Activated T-helper 1 cell treated with Interleukin-2 at 50 U/mL for 16 hours (primary cell): Measurements from ENCODE around the gene ONECUT2.
"Not testable (repeated sequence)": the region's sequence is repeated elsewhere in the genome, so short reads cannot be mapped to it uniquely, and the experiment has no call there.

Experiments
- DNase-seq: peaks from one replicate; pipeline ENCODE4 v3.0.0-alpha.2; 2020; ENCODE audit warnings: low read depth

The ONECUT2 gene

DNA sequence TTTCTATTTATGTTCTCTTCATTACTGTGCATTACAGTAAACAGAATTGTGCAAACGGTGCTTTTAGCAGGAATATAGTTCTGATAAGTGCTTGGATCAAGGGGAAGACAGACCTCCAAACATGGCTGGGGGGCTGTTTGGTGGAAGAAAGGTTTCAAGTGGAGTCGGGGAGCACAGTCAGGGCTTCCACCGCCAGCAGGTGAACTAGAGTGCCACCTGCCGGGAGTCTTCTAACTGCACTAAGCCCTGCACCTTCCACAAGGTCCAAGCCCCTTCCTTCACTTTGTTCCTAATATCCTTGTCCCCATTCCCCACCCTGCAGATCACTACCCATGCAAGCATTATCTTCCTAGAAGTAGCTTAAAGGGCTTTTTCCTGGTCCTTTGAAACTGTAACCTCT is 11.1 kb downstream of the ONECUT2 start:
- no peak for DNase-seq

DNA sequence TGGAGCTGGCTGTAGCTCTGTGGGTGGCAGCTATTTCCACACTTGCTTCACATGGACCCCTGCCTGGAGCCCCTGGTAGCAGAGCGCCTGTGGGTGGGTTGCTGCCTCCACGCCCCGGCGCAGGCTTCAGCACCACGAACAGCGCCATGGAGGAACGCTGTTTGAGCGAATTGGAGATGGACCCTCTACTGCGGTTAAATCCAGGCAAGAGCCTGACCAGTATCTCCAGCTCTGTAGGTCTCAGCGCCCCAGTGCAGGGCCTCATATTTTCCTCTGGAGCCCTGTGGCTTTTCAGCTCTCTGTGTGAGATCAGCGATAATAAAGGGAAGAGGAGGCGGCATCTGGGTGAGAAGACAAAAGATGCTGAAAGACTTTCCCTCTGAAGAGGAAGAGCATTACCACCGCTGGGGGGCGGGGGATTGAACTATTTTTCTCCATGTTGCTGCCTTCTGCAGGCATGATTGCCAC is 12.0 kb downstream of the ONECUT2 start:
- DNase-seq, result no peak

DNA sequence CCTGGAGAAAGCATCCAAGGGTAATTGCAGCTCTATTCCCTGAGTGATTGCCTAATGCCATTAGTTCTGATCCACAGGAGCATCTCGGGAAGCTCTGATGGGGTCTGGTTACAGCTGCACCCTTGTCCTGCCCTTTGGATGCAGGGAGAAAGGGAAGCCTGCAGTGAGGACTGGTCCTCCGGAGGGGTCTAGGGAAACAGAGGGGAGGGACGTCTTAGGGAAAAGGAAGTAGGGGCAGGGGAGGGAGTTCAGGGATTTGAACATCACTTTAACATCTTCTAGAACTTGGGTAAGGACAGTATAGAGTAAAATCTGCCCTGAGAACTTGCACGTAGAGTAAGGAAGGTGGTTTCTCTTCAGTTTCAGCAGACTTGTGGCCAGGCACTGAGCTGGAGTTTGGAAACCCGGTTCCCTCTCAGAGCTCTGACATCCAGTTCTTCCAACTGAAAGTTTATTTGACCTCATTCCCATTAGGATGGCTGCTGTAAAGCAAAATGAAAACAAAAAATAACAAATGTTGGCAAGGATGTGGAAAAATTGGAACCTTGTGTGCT is 20.5 kb downstream of the ONECUT2 start:
- no peak for DNase-seq

DNA sequence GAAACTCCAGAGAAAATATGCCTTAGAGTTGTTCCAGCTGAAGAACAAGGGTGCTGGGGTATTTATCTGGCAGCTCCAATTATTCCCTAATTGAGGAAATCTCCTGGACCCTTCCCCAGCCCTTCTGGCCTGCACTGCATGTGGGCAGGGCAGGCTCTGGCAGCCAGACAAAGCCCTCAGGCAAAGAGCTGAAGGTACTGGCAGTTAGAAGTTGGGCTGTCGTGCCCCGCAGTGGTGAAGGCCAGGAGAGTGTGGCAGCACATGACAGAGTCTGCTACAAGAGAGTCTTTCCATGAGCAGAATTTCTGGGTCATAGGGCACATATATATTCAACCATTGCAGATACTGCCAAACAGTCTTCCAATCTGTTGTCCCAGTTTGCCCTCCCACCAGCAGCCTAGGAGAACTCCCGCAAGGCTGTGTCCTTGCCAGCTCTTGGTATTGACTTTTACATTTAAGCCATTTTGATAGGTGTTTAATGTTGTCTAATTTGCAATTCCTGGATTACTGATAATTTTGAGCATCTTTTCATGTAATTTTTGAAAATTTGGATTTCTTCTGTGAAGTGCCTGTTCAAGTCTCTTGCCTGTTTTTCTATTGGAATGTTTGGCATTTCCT is 26.6 kb downstream of the ONECUT2 start:
- DNase-seq, result no peak

DNA sequence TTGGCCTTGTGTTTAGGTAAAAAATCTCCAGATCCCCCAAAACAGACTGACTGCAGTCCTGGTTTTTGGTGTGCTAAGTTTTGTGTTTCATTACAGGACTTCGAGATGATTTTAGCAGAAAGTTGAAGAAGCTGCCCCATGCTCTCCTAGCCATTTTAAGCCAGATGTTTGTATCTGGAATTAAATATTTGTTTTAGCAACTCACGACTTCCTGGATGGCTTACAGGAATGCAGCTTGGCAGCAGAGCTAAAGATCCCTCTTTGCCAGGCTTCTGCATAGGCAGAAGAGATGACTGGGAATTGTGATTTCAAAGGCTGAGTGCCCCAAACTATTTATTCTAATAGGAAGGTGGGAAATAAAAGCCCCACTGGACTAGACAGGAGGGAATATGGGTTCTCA is 31.1 kb downstream of the ONECUT2 start:
- no peak for DNase-seq

DNA sequence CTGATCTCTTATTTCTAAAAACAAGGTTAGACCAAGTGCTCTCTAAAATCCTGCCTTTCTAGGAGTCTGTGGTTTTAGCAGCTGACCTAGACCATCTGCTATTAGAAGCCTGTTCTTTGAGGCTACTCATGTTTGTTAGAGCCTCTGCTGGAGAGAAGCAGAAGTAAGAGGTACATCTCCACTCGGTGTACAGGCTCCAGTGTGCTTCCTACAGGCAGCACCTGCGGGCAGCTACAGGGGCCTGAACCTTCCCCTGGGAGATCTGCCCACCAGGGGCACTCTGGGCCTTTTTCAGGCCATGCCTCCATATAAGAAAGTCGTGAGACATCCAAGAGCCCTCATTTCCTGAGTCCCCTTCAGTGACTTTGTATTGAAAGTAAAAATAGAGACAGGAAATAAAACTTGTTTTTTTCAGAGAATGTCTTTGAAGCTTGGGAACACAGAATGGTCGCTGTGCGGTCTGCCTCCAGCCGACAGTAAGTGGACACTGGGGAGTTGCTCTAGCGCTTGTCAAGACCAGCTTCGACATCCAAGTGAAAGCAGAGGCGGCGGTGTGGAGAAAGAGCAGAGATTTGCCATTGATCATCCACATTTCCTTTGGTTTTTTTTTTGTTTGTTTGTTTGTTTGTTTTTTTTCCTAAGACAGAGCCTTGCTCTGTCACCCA is 31.7 kb downstream of the ONECUT2 start:
- DNase-seq, result no peak

DNA sequence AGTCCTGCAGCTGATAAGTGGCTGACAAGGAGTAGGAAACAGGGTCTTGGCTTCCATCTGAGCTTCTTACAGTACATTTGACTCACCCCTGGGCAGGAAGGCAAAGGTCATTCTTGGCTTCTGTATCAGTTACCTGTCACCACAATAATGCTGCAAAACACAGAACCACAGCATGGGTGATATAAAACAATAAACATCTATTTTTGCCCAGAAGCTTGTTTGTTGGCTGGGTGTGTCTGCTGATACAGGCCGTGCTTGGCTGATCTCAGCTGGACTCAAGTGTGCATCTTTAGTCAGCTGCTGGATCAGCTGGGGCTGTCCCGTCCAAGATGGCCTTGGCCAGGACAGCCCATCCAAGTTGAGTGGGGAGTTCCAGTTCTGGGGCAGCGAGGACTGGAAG is 34.7 kb downstream of the ONECUT2 start:
- DNase-seq, result no peak

DNA sequence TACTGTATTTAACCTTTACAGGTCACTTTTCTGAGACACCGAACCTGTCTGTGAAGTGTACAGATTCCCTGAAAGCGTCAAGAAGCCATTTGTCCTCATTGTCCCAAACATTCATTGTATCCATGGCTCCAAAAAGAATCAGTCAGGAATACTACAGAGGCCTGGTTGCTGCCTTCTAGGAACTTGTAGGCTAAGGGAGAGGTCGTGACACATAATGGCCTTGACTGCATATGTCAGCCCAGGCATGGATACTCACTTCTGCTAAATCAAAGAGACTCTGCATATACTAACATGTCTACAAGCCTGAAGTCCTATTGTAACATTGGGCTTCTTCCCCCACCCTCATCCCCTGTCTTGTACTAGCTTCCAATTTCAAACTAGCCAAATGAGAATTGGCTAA is 40.2 kb downstream of the ONECUT2 start:
- DNase-seq, result no peak

DNA sequence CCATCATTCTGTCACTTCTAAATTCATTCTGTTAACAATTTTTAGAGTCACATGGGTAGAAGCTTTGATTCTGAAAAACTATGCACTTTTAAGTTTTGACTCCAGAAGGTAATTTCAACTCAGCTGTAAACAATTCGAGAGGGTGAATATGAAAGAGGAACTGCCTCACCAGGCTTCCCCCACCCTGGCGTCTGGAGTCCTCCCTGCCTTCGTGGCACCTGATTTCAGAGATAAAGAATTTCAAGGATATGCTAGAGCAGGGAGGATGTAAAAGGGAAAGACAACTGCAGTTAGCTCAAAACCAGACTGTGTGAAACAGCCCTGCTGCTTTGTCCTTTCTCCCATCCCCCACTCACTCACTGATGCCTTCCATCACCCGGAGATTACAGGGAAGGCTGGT is 40.7 kb downstream of the ONECUT2 start:
- no peak for DNase-seq

DNA sequence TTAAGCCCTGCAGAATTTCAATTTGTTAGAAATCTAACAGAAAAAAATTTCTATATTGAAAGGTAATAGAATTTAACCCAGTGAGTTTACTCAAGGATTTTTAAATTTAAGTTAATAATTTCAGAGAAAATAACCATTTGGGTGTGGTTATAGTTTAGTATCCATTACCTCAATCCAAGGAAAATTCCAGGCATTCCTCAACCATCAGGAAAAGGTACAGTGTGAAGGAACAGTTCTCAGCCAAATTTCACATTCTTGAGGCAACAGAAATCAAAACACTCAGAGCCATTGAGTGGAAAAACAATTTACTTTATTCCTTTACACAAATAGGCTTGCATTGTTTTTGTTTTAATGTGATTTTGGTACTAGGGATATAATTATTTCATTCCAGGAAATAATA is 45.6 kb downstream of the ONECUT2 start:
- no peak for DNase-seq

DNA sequence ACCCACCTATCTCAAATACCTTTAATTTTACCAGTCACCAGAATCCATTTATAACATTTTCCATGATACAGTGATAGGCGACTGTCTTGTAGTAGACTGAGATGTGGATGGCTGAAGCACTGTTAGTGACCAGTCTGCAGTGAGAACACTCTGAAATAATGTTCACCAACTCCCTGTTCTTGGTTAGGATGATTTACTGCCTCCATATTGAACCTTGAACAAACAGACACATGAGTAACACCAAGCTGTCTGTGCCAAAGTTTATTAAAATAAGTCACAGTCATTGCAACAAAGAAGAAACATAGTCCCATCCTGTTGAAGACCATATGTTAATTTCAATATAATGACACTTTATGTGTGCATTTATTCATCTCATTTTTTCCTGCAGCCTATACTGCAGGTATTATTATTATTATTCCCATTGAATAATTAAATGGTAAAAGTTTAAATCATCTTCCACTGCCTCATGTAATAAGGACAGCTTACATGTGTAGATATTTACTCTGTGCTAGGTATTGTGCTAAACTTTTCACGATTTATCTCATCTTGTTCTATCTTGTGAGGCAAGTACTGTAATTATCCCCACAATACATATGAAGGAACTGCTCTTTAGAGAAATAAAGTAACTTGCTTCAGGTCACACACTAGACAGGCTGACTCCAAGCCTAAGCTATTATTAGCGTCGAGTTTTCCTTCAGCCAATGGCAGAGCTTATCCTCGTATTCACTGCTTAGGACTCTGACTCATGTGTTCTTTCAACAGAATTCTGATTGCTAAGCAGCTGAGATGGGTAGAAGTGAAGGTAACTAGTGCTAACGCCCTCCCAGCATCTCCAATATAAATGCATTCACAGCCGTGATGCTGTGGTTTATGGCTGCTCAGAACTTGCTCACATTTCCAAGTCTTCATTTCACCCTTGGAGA is 62.5 kb downstream of the ONECUT2 start:
- no peak for DNase-seq

DNA sequence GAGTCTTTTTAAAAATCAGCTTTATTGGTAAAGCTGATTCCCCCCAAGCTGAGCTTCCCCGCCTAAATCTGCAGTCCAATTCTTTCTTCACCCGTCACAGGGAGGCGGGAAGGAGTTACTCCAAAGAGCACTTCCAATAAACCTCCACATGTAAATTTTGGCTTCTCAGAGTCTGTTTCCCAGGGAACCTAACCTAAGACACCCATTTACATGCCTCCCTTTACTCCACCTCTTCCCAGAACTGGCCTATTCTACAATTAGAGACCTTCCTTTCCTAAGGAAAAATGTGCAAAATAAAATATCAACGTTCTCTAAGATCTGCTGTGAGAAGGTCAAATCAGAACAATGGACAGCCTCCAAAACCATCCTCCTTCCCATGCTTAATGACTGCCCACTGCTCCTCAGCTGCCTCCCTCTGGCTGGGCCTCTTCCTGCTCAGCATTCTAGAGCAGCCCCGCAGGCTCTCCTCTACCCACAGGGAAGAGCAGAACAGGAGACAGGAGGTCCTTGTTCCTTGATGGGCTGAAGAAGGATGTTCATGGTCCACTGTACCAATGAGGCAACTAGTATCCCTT is 63.6 kb downstream of the ONECUT2 start:
- DNase-seq, result no peak

DNA sequence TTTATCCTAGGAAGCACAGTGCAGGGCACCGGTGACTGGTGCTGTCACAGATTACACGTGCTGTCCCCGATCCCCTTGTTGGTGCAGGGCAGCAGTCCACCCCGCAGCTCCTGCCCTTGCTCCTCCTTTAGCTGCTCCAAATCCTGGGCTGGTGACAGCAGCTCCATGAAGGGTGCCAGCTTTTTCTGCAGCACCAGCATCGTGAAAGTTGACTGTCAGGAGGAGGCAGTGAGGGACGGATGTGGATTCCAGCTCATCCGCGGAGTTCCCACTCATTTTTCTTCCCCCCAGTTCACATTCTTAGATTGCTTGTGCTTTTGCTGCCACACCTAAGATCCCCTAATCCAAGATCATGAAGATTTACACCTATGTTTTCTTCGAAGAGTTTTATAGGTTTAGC is 67.5 kb downstream of the ONECUT2 start:
- DNase-seq, result no peak

DNA sequence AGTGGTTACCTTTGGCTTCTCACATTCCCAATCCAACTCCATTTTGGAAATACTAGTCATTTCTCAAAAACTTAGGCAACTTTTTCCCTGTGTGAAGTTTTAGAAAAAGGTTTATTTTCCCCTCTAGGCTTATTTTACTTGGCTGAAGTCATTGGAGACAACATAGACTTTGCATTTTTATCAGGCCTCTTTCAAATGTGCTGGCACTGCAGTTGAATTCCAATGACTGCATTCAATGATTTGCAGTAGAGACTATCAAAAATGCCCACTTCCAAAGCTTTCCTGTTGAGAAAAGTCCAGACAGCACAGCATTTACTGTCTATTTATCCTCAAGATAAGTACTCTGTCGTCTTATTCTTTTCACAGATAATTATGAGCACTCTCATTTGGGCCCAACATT is 70.1 kb downstream of the ONECUT2 start:
- no peak for DNase-seq

DNA sequence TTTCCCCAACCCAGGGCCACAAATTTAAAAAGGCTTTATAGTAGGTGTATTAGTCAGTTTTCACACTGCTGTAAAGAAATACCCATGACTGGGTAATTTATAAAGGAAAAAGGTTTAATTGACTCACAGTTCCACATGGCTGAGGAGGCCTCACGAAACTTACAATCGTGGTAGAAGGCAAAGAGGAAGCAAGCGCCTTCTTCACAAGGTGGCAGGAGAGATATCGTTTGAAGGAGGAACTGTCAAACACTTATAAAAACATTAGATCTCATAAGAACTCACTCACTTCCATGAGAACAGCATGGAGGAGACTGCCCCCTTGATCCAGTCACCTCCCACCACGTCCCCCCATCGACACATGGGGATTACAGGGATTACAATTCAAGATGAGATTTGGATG is 80.9 kb downstream of the ONECUT2 start:
- DNase-seq, result no peak

DNA sequence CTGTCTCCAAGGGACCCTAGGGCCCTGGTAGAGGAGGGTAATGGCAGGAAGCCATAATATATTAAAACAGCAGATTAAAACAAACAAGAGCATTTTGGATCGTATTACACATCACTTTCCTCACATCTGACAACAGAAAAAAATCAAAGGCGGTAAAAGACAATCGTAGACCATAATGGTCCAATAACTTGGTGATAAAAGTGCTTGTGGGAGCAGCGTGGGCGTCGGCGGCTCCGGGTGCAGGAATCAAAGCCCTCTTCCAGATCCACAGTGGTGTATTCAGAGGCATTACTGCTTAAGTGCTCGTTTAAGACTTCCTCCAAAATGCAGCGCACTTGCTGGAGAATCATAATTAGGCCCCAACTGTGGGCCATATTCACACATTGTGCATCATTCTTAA is 83.4 kb downstream of the ONECUT2 start:
- DNase-seq, result no peak

DNA sequence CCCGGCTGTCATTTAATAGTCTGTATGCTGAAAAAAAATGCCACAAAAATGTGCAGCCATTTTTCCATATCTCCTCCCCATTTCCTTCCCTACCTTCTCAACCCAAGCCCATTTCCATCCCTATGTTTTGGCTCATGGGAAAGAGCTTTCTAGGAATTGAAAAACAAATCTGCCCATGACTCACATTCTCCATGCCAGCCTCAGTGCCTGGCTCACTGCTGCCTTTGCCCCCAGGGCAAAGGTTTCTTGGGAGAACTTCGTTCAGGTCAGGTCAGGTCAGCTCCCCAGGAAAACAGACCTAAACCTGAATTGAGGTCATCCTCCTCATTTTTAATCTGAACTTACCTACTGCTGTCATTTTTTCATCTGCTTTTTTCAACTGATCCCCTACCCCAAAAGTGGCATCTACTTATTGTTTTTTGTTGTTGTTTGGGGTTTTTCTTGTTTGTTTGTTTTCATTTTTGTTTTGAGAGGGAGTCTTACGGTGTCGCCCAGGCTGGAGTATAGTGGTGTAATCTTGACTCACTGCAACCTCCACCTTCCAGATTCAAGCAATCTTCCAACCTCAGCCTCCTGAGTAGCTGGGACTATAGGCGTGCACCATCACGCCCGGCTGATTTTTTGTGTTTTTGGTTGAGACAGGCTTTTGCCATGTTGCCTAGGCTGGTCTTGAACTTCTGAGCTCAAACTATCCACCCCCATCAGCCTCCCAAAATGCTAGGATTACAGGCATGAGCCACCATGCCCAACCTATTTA is 84.7 kb downstream of the ONECUT2 start:
- no peak for DNase-seq

DNA sequence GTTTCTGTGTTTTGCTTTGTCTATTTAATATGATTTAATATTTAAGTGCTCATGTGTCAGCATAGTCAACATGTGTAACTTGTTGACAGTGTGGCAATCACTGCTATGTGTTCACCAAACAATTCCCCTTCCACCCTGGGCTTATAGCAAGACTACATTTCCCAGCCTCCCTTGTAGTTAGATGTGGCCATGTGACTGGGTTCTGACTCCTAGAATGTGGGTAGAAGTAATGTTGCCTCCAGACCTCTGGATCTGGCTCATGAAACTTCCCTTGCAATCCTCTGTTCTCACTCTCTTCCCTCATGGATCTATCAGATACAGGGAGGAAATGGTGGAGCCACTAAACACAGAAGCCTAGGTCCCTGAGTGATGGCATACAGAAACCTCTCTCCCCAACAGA is 87.2 kb downstream of the ONECUT2 start:
- not testable (repeated sequence) for DNase-seq

DNA sequence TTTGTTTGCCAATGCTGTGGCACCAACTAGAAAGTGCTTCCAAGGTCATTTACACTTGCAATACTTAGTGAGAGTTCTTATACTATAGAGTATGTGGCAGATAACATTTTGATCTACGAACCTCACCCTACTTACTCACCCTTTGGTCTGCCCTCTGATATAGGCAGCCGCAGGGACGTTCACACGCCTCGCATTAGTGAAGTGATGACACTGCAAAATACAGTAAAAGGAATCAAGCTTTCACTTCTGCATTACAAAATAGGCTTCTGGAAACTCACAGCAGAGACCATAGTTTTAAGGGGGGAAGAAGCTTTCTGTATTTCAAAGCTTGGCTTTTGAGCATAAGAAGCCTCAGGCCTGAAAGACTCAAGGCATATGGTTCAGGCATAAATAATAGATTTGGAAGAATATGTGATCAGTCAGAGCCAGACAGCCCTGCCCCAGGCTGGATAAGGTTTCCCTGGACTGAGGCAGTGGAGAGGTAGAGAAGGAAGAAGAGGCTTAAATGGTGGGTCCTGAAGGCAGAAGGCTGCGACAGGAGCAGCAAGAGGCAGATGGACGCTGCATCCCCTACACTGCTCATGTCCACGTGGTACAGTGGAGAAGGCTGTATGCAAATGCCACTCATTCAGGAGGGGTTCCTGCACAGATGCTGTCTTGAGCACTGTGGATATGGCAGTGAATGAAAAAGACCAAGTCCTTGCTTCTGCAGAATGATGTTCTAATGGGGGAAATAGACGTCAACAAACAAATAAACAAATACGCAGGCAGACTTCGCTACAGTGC is 88.2 kb downstream of the ONECUT2 start:
- no peak for DNase-seq

DNA sequence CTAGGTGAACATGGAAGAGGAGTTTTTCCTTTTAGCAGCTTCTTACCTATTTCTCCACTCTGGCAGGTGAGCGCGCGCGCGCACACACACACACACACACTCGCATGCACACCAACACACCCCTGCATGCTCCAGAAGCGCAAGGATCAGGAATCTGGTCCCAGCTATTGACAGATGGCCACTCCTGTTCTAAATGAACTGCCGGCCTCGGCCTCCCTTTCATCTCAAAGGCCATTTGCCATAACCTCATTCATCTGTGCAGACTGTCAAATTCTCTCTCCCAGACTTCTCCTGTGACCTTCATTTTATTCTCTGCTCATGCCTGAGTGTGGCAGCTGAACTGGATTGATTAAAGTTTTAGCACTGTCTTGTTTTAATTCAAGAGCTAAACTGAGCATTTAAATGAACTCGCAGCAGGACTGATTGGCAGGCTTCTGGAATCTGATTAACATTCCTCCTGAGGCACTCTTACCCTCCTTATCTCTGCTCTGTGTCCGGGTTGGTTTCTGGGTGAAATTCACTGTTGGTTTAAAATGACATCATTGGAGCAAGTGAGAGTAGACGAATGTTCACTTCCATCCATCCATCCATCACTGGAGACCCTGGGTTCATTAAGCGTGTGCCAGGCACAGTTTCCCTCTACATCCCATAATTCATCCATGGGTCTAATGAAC is 92.5 kb downstream of the ONECUT2 start:
- DNase-seq, result no peak
